GM18519 (cell line): ENCODE data around the gene HSH2D.

ENCODE experiments used
- ATAC-seq: cut with Tn5 transposase; IDR thresholded peaks from one replicate; pipeline ENCODE4 v1.9.1; 2021; ENCODE audit warnings: mild to moderate bottlenecking, moderate library complexity; ENCODE audit not compliant: unreplicated experiment, low FRiP score

HSH2D gene

GRCh38 chr19:16190736-16191135 lies 47.3 kb downstream of the HSH2D start:
- no peak for ATAC-seq

- ATAC-seq = no peak
Measured at GRCh38 chr19:16191216-16191908, 47.9 kb downstream of the HSH2D start.

GRCh38 chr19:16193466-16193865 lies 50.0 kb downstream of the HSH2D start:
- ATAC-seq = no peak

GRCh38 chr19:16197188-16197621 lies 53.7 kb downstream of the HSH2D start:
- ATAC-seq = no peak

- ATAC-seq = peak; percentile 71
Measured at GRCh38 chr19:16197622-16198369, 54.3 kb downstream of the HSH2D start, which contains the start of gene AP1M1. TSS of gene AP1M1 (plus strand) at chr19:16197911. CDS start at chr19:16198027, 116 bp downstream.

GRCh38 chr19:16198370-16198651 lies 54.8 kb downstream of the HSH2D start:
- ATAC-seq = peak; percentile 5

- no peak for ATAC-seq
Measured at GRCh38 chr19:16199275-16199932, 55.9 kb downstream of the HSH2D start.

GRCh38 chr19:16200038-16201010 lies 56.8 kb downstream of the HSH2D start:
- ATAC-seq = no peak

GRCh38 chr19:16201011-16201391 lies 57.5 kb downstream of the HSH2D start:
- no peak for ATAC-seq

GRCh38 chr19:16202320-16203255 lies 59.1 kb downstream of the HSH2D start:
- no peak for ATAC-seq

GRCh38 chr19:16203256-16204004 lies 59.9 kb downstream of the HSH2D start:
- no peak for ATAC-seq

- ATAC-seq = no peak
Measured at GRCh38 chr19:16204005-16204294, 60.5 kb downstream of the HSH2D start.

GRCh38 chr19:16205205-16206045 lies 61.9 kb downstream of the HSH2D start:
- no peak for ATAC-seq

GRCh38 chr19:16206046-16206605 lies 62.6 kb downstream of the HSH2D start:
- ATAC-seq = no peak

GRCh38 chr19:16206637-16207036 lies 63.2 kb downstream of the HSH2D start:
- ATAC-seq = no peak

GRCh38 chr19:16207063-16207462 lies 63.6 kb downstream of the HSH2D start:
- no peak for ATAC-seq

GRCh38 chr19:16207490-16208025 lies 64.1 kb downstream of the HSH2D start:
- no peak for ATAC-seq
